ENCODE data around the gene LRRC46. TPM values are rescaled to one million over a fixed set of nuclear protein-coding genes. Genes with fewer than 3 reads are reported as not detected.

LRRC46 gene
- total and polyA plus RNA-seq, 10 of the 15 experiments (the other 5 are each of a cell fraction or from before 2014, with no cell fraction given): 0.15 to 1.8 (median 0.38) TPM; not detected in 1

DNA sequence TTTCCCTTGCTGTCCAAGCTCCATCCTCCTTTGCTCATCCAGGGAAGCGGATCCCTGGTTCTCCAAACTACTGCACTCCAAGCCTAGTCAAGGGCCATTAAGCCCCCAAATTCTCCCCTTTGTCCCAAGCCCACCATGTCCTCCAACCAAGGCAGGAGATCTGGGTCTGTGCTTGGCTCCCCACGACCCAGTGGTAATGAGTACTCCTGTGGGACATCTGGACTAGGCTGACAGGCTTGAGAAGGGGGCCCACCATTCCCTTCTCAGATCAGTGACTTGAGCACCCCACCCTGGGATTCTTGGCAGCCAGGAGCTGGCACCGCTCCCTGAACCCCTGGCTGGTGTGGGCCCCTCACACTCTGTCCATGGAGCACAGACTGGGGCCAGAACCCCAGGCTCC lies 27.0 kb upstream of the LRRC46 start:
- TF ChIP-seq RAD21 (IDR thresholded peaks at IDR 0.05; ENCODE audit: insufficient read depth, low read depth, low read length) (no peak), MEF2A (IDR thresholded peaks at IDR 0.05; ENCODE audit: insufficient read depth, low read depth, low read length) (no peak), RBBP5 (conservative IDR thresholded peaks at IDR 0.05) (no peak), TCF3 (IDR thresholded peaks at IDR 0.05; ENCODE audit: borderline replicate concordance, insufficient read depth, low read depth, low read length) (no peak), SMARCA5 (IDR thresholded peaks at IDR 0.05) (no peak), EGR1 (IDR thresholded peaks at IDR 0.05; ENCODE audit: borderline replicate concordance in 1 of 2, low read depth in 2 of 2, low read length in 2 of 2) (no peak), RUNX3 (IDR thresholded peaks at IDR 0.05; ENCODE audit: low read length) (no peak), EED (IDR thresholded peaks at IDR 0.05; ENCODE audit: low read depth) (no peak), SREBF1 (IDR thresholded peaks at IDR 0.05; ENCODE audit: low read length) (no peak)
- TF ChIP-seq, protein P1, sequence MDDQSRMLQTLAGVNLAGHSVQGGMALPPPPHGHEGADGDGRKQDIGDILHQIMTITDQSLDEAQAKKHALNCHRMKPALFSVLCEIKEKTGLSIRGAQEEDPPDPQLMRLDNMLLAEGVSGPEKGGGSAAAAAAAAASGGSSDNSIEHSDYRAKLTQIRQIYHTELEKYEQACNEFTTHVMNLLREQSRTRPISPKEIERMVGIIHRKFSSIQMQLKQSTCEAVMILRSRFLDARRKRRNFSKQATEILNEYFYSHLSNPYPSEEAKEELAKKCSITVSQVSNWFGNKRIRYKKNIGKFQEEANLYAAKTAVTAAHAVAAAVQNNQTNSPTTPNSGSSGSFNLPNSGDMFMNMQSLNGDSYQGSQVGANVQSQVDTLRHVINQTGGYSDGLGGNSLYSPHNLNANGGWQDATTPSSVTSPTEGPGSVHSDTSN (IDR thresholded peaks at IDR 0.05; ENCODE audit: insufficient replicate concordance, low read depth, low read length): no peak
- 23% methylated on average over 3 of the region's 3 CpGs for WGBS (ENCODE audit: insufficient coverage, insufficient replicate concordance, low lambda C conversion rate, missing lambda C conversion rate)
- H3K4me3 ChIP-seq: no peak overlapping the region
- no peak for FAIRE-seq
- H3K4me1 ChIP-seq (ENCODE audit: control insufficient read depth, insufficient read depth, low read length): no peaks in the 10 kb centered on the region
- peaks cover 0 to 8% of the 10 kb centered on the region in 2 experiments; a peak in 3 of 4 replicates for H3K36me3 ChIP-seq (ENCODE audit: control insufficient read depth in 2 of 2, insufficient read depth in 2 of 2, low read length in 1 of 2)
- no peaks in the 10 kb centered on the region for H3K79me2 ChIP-seq (ENCODE audit: control insufficient read depth, insufficient read depth, low read length)
- ChIA-PET CTCF (interaction anchor here (0.9 to 1.6 kb wide), 2 partner anchors 12 to 141 kb away, joined by 4 to 7 read pairs; no protein-coding TSS in a partner anchor), RAD21 (ENCODE audit: unreplicated experiment) (interaction anchor here (1.1 kb wide), 1 partner anchor 55 kb away, joined by 3 read pairs; no protein-coding TSS in a partner anchor), SMC1A (ENCODE audit: uncharacterized antibody, unreplicated experiment) (no interaction called here), POLR2A (no interaction called here)
- no peak overlapping the region for H3K27ac ChIP-seq (ENCODE audit: control insufficient read depth, insufficient read depth)
- intact Hi-C loops (cut with micrococcal nuclease; ENCODE audit: unreplicated experiment) (no loop called here), in situ Hi-C loops (cut with MboI) (loop anchor here (10.0 kb wide), 1 partner anchor 110 kb away; the partner anchor contains the start of gene TBKBP1)
- DNase-seq (ENCODE audit: low read depth, low spot score): no peak
- H3K27me3 ChIP-seq (replicated peaks in 1 of 2; ENCODE audit: control insufficient read depth in 2 of 2, insufficient read depth in 2 of 2, low read length in 1 of 2): no peaks in the 10 kb centered on the region
- no TSS peak for BruUV-seq (replicated peaks)
- no peak overlapping the region for H3K4me2 ChIP-seq (ENCODE audit: control insufficient read depth, insufficient read depth)
- no peak overlapping the region for H2AFZ ChIP-seq (ENCODE audit: control insufficient read depth, low read depth, low read length)
- no peak overlapping the region for H3K9ac ChIP-seq (ENCODE audit: control insufficient read depth, insufficient read depth, low read length)
- no peaks in the 10 kb centered on the region for H3K9me3 ChIP-seq (replicated peaks; ENCODE audit: control insufficient read depth, insufficient read depth, low read length)
- no peak for ATAC-seq
- no peaks in the 10 kb centered on the region for H4K20me1 ChIP-seq (ENCODE audit: control insufficient read depth, insufficient read depth)
